Stomach (tissue), 9 donors: ENCODE results near the gene GNB1L. TPM values are rescaled to one million over a fixed set of nuclear protein-coding genes. Genes with fewer than 3 reads are reported as not detected.

Experiments used
- DNase-seq, 2 donors: peaks; one replicate each; pipeline versions ENCODE4 v3.0.0 to v3.0.0-alpha.2; 2013 to 2019
- H3K27ac ChIP-seq, 5 donors: fragments of 200-600 bp in 4 of 5; sonication (generic) in 4 of 5; one replicate each; pipeline ENCODE4 v1.5.1; 2013 to 2019; ENCODE audit warnings: mild to moderate bottlenecking in 1 of 5, moderate library complexity in 1 of 5
- H3K27me3 ChIP-seq, 3 donors: fragments of 200-600 bp; sonication (generic); one replicate each; pipeline ENCODE4 v1.5.1; 2017 to 2019; ENCODE audit warnings: mixed run types in 1 of 3
- H3K36me3 ChIP-seq, 4 donors: fragments of 200-600 bp; sonication (generic); 1 replicate in 3 of 4; 2 replicates in 1 of 4; pipeline ENCODE4 v1.5.1; 2016 to 2019
- H3K4me1 ChIP-seq, 4 donors: fragments of 200-600 bp; sonication (generic); one replicate each; pipeline ENCODE4 v1.5.1; 2016 to 2019
- H3K4me3 ChIP-seq, 4 donors: fragments of 200-600 bp; sonication (generic) in 3 of 4; one replicate each; pipeline ENCODE4 v1.5.1; 2016 to 2019; ENCODE audit warnings: mild to moderate bottlenecking in 1 of 4
- H3K9me3 ChIP-seq, 4 donors: fragments of 200-600 bp; sonication (generic); one replicate each; pipeline ENCODE4 v1.5.1; 2016 to 2019
- EP300 ChIP-seq: sonication (generic); formaldehyde crosslinking; IDR thresholded peaks from one replicate; pipeline ENCODE4 v1.6.1; 2017; ENCODE audit warnings: antibody characterized with exemption
- POLR2A ChIP-seq, 4 donors: fragments of 450-650 bp; IDR thresholded peaks; one replicate each; pipeline ENCODE4 v1.6.1; 2016; ENCODE audit warnings: antibody characterized with exemption in 4 of 4, control low read depth in 2 of 4, mild to moderate bottlenecking in 1 of 4, moderate library complexity in 1 of 4
- POLR2AphosphoS5 ChIP-seq, 3 donors: sonication (generic); formaldehyde crosslinking; IDR thresholded peaks; one replicate each; pipeline ENCODE4 v1.6.1; 2016; ENCODE audit warnings: antibody characterized with exemption in 3 of 3
- WGBS, 5 donors: extraction: QIAGEN DNeasy Blood & Tissue Kit in 3 of 5; methylation state at CpG; one replicate each; pipeline versions ENCODE4 v1.1.5 to v1.1.7; 2013 to 2018; 5-methylcytosine and 5-hydroxymethylcytosine counted together
- intact Hi-C: fragments of 100-400 bp; cut with DNase I; formaldehyde crosslinking; loops from one replicate; pipeline ENCODE4 v1.15.1; 2023; ENCODE audit warnings: low total_unique reads
- polyA plus RNA-seq, 3 donors: library from polyadenylated mRNA; stranded (reverse); fragments of 200-250 nt; gene quantifications; one replicate each; pipeline ENCODE4 v1.2.3, GENCODE V29; 2013
- total RNA-seq, 5 donors: library from RNA; depleted of rRNA; stranded (reverse); fragments of >200 nt; gene quantifications; one replicate each; pipeline versions ENCODE4 v1.1.0 to v1.2.3, GENCODE V29; 2014 to 2016
- TF ChIP-seq, protein P1 (sequence below), 7 experiments: fragments of 450-650 bp in 4 of 7; fragments of 200-600 bp in 3 of 7; sonication (generic) in 3 of 7; IDR thresholded peaks; one replicate each; pipeline ENCODE4 v1.5.1; 2016 to 2019; ENCODE audit warnings: antibody characterized with exemption in 7 of 7, control low read depth in 2 of 7, mild to moderate bottlenecking in 1 of 7
- donor health status: healthy with polysubstance abuse.
- donor health status: Bipolar disorder and iron deficiency.
- donor health status: healthy.

GNB1L gene
- total and polyA plus RNA-seq, 8 donors = 0.29 to 6.8 (median 3.1) TPM; not detected in 1

DNA sequence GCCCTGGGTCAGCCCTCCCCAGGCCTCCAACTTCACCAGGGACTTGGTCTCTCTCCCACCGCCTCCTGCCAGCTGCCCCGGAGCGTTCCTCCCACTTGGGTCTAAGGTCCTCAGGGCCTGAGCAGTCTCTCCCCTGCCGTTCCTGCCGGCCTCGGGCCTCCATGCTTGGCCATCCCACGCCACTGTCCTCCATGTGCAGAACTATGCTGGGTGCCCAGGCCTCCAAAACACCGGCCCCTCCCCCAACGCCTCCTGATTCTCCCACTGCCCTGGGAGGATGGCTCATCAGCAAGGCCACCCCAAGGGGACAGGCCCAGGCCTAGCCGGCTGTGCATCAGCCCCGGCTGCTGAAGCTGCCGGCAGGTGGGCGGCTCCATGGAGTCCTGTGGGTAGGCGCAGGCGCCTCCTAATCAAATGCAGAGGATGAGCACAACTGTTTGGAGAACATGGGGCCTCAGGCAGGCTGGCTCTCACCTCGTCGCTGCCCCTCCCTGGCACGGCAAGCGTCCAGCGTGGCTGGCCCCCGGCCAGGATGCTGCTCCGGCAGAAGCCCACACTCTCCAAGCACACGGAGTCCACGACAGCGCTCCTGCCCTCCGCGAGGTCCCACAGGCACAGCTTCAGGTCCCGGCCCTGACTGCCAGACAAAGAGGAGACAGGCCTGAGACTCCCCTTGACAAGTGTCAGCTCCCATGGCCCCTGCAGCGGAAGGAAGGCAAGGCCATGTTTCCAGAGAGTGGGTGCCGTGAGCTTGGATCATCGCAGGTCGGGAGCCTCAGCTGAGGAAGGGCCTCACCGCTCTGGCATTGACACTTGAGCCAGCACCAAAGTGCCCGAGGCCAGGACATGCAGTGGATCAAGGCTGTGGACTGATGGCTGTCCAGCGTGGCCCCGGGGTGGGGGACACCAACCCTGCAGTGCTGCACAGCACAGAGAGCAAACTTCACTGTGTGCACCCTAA is 42.6 kb downstream of the GNB1L start:
- 90 to 96% (median 94%) methylated on average over 18 to 36 of the region's 36 CpGs for WGBS, 5 donors
- TF ChIP-seq, protein P1, sequence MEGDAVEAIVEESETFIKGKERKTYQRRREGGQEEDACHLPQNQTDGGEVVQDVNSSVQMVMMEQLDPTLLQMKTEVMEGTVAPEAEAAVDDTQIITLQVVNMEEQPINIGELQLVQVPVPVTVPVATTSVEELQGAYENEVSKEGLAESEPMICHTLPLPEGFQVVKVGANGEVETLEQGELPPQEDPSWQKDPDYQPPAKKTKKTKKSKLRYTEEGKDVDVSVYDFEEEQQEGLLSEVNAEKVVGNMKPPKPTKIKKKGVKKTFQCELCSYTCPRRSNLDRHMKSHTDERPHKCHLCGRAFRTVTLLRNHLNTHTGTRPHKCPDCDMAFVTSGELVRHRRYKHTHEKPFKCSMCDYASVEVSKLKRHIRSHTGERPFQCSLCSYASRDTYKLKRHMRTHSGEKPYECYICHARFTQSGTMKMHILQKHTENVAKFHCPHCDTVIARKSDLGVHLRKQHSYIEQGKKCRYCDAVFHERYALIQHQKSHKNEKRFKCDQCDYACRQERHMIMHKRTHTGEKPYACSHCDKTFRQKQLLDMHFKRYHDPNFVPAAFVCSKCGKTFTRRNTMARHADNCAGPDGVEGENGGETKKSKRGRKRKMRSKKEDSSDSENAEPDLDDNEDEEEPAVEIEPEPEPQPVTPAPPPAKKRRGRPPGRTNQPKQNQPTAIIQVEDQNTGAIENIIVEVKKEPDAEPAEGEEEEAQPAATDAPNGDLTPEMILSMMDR (IDR thresholded peaks at IDR 0.05) = no peak
- no peak for TF ChIP-seq POLR2AphosphoS5 (IDR thresholded peaks at IDR 0.05)
- no peak for TF ChIP-seq POLR2A (IDR thresholded peaks at IDR 0.05)
- TF ChIP-seq EP300 = no peak
- no peaks in the 10 kb centered on the region for H3K9me3 ChIP-seq
- H3K27ac ChIP-seq = no peak overlapping the region
- H3K4me1 ChIP-seq = peaks cover 0 to 3% (median 2%) of the 10 kb centered on the region in 4 donors
- DNase-seq = peak in 1 of 2 donors; percentile 22
- H3K27me3 ChIP-seq = no peaks in the 10 kb centered on the region
- peaks cover 0 to 23% (median 11%) of the 10 kb centered on the region in 4 donors for H3K36me3 ChIP-seq
- H3K4me3 ChIP-seq = no peak overlapping the region
- intact Hi-C loops = no loop called here

DNA sequence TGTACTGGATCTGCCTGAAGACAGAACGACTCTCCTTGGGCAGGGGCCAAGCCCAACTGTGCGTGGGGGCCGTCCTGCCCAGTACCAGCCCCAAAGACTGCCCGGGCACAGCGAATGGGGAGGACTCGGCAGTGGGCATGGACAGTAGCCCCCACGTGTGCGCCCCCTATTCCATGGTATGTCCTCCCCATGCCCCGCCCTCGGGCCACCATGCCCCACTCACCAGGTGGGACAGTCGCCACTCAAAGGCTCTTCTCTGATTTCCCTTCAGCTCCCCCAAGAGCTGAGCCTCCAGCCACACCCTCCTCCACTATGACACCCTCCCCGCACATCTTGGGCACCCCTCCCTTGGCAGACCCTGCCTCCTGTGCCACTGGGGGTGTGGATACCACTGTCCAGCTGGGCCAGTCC is 43.5 kb downstream of the GNB1L start:
- H3K4me1 ChIP-seq = peaks cover 7 to 12% (median 10%) of the 10 kb centered on the region in 4 donors
- DNase-seq = no peak
- TF ChIP-seq POLR2A (IDR thresholded peaks at IDR 0.05) (no peak), POLR2AphosphoS5 (IDR thresholded peaks at IDR 0.05) (no peak), EP300 (no peak)
- TF ChIP-seq, protein P1 (IDR thresholded peaks at IDR 0.05) = no peak
- no peak overlapping the region for H3K4me3 ChIP-seq
- H3K36me3 ChIP-seq = peaks cover 0 to 26% (median 12%) of the 10 kb centered on the region in 4 donors
- intact Hi-C loops = no loop called here
- H3K27ac ChIP-seq = no peak overlapping the region
- no peaks in the 10 kb centered on the region for H3K9me3 ChIP-seq
- 84 to 90% (median 88%) methylated on average over 9 to 12 of the region's 12 CpGs for whole genome bisulfite sequencing, 5 donors
- H3K27me3 ChIP-seq = no peaks in the 10 kb centered on the region

DNA sequence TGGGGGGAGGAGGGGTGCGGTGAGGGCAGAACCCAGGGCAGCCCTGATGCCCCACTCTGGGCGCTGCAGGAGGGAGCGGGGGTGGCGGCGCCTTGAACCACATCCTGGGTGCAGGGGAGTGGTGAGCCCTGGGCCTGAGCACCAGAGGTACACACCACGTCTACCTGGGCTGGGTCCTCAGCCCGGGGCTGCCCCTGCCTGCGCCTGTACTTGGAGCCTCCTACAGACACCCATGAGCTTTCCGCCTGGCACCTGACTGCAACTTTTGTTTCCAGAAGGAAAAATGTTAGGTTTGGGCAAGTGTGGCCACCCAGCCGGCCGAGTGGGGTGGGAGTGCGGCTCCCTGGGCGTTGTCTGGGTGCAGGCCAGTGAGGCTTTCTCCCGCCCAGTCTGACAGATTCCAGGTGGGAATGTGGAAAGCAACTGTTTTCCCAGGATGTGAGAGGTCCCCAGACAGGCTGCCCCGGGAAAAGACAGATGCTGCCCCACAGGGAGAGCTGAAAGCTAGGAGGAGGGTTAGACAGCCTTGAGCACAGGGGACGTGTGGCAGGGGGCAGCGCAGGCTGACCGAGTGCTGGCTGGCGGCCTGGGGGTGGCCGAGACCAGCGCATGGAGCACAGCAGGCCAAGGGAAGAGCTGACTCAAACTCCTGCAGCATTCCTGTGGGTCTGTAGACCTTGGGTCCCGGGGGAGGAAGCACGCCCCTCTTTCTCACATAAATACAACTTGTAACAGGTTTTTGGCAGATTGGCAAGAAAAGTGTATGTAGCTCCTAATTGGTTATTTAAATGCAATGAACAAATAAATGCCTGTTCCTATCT is 44.1 kb downstream of the GNB1L start:
- no peaks in the 10 kb centered on the region for H3K27me3 ChIP-seq
- DNase-seq = no peak

More for the DNA sequence above, 44.1 kb downstream of the GNB1L start:
- Histone ChIP-seq H3K27ac (no peak overlapping the region), H3K4me3 (no peak overlapping the region), H3K4me1 (peaks cover 7 to 17% (median 14%) of the 10 kb centered on the region in 4 donors), H3K9me3 (no peaks in the 10 kb centered on the region), H3K36me3 (peaks cover 0 to 31% (median 14%) of the 10 kb centered on the region in 4 donors)
- intact Hi-C loops = no loop called here
- TF ChIP-seq POLR2A (IDR thresholded peaks at IDR 0.05) (no peak), POLR2AphosphoS5 (IDR thresholded peaks at IDR 0.05) (no peak), EP300 (no peak)
- TF ChIP-seq, protein P1 (IDR thresholded peaks at IDR 0.05) = no peak
- 76 to 90% (median 88%) methylated on average over 13 to 23 of the region's 23 CpGs for WGBS, 5 donors
